NCI-H1105 treated with DMSO at 0.1 percent for 48 hours (cell line): ENCODE data around the gene TCF4.

ENCODE experiments used
- DNase-seq: peaks from one replicate; lab custom pipeline; 2025; lab: John Stamatoyannopoulos, UW

Gene TCF4

DNA sequence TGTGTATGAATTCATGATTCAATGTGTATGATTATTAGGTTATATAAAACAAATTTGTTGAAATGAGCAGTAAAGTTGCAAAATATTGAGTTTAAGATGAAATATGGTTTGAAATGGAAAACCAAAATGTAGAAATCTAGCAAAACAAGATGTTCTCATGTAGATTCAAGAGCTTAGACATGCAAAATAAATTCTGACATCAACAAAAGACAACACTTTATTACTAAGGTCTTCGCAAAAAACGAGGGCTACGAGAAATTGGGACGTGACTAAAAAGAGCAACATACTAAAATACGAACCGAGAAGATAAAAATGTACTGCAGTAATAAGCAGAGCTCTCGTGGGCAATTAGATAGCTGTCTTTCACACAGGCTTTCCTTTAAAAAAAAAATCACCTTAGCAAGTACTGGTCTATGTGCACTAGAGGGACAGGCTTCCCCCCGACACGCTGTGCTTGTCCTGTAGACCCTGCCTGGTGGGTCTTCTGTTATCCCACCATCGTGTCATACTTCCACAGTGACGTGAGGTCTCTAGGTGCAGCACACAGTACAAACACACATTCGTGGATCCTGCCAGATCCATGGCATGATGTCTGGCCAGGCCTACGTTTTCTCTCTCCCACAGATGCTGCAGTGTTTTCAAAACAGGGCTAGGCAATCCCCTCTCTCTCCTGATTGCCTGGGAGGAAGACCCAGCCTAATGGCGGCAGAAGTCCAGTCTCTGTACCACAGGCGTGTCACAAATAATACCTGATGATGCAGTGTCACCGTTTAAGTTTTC is 240.8 kb downstream of the TCF4 start:
- DNase-seq = no peak

DNA sequence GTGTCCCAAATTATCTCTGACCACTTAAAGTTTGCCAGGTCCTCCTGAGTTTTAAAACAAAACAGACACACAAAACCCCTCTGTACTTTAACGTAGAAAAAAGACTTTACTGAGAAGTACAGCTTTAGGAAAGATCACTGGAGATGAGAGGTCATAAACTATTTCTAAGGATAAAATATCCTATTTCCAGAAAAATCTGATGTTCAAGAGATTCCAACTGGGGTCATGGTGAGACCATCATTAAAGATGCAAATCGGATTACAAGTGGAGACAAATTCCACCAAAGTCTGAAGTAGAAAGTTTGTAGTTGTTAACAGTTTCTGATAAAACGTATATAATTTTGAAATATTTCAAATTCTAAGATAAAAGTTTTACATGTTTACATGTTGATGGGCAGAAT is 241.6 kb downstream of the TCF4 start:
- DNase-seq = no peak

DNA sequence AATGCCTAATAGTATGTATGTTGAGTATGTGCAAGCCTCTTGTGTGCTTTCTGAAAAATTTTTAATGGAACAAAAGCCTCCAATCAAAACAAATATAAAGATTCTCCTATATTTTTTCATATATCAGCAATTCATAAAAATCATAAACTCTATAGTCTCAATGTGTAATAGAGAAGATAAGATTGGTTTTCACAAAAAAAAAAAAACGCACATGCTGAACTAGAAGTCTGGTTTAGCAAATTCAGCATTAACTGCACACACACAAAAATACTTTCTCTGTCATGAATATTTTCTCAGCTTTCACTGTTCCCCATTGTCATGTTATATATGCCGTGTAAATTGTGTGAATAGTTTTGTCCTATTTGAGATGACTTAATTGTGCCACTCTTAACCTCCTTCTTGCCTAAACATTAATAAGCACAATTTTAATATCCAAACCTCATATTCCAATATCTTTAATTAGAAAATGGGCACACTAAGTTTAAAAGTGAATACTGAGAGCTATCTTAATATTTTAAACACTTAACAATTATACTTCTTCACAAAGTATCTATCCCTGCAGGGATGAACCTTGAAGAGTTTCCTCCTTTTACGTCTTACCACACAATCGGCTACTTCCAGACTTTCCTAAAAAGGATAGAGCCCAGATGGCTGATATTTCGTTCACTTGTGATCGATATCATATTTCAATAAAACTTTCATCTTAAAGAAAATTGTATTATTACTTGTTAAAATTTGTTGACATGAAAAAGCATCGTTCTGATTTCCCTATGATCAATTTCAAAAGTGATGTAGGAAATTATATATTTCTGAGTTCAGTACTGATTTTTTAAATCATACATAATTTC is 242.7 kb downstream of the TCF4 start:
- DNase-seq = no peak

DNA sequence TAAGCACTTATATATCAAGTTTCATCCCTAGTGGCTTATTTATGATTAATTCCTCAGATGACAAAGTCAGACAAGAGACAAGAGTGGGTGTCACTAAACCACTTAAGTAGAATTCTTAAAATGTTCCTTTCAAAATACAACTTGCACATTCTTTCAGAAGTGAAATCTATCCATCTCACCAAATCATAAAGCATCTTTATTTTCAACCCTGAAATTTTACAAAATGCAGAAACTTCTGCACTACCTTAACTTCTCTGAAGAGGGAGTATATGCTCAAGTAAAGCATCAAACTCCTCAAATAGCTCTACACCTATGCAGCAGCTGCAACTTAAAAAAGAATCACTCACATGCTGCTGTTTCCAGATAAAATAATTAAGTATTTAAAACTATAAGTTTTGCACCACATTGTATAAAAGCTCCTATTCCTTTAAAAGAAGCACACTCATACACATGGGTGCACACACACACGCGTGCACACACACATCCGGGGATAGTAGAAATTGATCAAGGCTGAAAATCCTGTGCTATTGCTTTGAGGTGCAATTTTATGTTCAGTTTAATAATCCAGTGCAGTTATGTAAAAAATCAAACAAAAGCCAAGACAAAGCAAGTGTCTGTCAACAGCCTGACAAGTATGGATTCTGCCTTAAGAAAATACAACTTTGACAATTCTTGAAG is 244.5 kb downstream of the TCF4 start:
- DNase-seq = peak; percentile 51

DNA sequence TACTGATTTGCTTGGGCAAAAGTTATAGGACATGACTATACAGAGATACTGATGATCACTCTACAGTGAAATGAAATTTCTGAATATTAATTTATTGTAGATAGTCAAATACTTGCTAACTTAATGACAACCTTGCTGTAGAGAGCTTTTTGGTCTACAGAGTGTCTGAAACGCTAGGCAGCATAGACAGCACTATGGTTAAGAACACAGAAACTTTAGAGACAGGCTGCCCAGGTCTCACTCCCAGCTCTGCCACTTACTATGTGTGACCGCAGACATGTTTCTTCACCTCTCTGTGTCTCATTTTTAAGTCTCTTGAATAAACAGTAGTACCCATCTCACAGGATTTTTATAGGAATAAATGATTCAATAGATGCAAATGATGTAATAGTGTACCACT is 247.0 kb downstream of the TCF4 start:
- DNase-seq = no peak

DNA sequence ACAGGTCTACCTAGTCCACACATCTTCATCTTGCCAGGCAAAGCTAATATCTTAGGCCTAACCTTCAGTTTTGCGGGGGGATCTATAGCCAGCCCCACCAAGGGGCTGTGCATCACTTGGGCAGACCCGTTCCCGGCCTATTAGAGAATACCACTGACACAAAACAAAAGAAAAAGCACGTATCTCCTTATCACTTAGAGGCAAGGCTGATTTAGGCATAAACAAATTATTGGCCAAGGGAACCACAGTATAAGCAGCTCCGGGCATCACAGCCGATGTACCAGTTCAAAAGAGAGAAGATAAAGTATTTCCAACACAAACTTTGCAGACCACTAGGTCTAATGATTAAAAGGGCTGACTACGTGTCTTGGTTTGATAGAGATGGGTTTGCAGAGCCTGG is 248.0 kb downstream of the TCF4 start:
- DNase-seq = no peak

DNA sequence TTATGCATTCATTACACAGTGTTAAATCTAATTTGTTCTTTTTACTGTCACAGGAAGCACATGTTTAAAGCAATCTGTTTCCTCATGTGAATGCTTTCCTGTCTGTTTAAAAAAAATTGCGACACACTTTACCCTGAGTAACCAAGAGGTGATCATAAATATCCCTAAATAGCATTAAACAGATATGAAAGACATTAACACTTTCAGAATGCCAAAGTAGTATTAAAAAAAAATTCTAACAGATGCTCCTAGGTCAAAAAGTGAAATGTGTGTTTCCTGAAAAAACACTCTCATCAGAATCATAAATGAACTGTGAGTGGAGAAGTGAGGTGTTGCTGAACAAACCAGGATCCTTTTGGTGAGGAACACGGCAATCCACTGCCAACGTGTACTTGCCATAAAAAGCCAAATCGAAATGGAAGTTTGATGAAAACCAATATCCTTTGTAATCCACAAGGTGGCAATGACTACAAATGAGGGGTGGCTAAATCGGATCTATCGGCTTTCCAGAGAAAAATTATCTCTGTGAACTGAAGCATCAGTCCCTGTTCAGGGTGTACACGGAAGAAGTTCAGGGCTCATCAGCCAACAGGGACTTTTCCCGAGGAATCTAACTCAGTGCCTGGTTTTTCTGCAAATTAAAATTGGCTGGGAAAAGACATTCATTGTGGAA is 248.9 kb downstream of the TCF4 start:
- no peak for DNase-seq

DNA sequence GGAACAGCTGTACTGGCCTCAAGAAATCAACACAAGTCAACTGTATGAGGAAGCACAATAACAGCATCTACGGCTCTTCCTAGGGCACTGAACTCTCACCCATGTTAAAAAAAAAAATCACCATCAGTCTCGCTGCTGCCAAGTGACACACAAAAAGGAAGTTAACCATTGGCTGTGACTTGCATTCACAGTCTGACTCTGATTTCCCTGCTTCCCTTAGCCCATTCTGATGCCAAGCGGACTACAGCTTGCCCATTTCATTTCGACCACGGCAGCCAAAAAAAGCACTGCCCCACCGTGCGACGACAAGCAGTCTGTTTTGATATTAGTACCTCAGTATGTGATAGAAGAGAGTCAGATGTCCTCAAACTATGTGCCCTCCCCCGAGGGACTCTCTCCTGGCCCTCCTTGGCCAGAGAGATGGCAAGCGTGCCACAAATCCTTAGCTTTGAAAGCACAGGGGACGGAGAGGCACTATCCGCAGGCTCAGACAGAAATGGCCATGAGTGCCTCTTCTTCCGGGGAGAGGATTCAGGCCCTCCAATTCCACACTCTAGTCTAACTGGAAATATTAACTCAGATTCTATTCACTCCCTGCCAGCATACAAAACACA is 250.0 kb downstream of the TCF4 start:
- DNase-seq = no peak

DNA sequence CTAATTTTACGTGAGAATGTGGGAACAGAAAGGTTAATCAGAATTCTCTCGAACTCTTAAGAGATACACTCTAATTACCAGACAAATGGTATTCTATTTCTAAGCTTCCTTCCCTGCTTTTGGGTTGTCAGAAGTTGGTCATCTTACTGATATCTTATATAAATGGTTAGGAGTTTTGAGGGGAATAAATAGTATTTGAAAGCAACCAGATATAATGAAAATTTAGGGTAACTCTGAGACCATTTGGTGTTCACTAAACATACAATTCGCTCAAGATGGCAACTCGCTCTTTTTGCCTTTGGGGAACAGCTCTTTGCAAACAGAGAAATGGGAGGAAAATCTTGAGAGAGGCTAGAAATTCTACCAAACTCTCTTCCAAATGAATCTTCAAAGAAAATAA is 250.9 kb downstream of the TCF4 start:
- no peak for DNase-seq

DNA sequence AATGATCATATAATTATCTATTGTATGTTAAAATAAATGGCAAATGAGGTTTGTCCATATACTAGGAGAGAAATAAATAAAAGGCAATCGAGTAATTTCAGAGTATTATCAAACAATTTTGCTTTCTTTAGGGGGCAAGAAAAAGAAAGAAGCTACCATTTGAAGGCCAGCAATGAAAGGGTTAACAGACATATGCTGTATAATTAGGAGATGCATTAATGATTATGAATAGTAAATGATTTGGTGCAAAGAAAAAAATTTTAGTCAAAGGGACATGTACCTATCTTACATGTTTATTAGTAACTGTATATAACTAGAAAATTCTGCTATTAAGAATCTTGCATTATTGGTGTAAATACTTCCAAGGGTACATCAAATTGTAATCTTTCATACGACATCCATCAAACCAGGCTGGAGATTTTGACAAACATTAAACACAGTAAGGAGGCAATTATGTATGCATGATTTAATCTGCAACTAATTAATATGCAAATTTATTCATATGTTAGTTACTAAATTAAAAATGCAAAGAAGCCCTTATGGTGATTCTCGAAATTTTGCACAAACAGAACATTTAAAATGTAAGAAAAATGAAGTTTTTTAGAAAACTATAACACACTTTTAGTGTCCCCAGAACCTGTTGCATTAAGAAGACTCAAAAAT is 251.4 kb downstream of the TCF4 start:
- DNase-seq = no peak

DNA sequence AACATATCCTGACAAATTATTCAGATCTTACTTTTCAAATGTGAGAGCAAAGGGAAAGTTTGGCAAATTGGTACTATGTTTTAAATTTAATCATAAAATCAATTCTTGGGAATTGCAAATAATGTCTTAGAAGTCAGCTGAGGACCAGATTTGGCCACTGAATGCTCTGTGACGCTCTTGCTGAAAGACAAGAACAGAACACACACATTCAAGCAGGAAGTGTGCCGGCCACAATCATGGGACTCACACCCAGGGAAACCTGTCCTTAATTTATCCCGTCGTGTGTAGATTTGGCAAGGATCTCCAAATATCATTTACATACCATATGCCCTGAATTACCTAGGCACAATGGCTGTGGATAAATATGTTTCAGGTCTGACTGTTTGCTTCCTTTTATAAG is 253.1 kb downstream of the TCF4 start:
- no peak for DNase-seq

DNA sequence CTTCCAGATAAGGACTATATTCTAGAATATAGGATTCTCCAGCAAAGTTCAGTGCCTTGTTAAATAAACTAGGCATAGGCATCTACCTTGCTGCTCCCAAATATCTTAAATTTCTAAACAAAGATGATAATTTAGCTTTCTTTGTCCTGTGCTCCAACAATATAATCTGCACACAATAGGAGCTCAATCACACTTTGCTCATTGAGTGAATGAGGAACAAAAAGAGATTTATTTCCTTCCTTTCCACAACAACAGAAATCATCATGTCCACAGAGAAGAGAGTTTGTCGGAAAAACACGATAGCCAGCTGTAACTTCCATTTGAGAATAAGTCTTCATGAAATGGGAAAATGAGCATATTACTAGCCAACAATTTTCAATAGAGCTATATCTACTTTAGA is 256.7 kb downstream of the TCF4 start:
- DNase-seq = no peak

DNA sequence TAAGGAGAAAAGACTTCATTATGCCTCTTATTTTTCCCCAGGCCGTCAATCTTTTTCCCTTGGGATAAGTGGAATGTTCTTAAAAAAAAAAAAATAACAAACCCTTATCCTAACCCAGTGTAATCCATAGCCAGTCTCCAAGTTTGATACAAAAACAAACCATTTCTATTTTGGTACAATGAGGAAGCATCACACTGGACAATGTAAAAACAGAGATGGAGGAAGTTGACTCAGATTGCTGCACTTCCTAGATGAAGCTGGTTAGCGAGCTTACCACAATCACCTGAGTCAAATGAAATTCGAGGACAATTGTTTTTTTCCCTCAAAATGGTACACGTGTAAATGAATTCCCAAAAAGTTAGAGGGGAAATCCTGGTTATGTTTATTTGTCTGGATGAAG is 259.7 kb downstream of the TCF4 start:
- DNase-seq = no peak

DNA sequence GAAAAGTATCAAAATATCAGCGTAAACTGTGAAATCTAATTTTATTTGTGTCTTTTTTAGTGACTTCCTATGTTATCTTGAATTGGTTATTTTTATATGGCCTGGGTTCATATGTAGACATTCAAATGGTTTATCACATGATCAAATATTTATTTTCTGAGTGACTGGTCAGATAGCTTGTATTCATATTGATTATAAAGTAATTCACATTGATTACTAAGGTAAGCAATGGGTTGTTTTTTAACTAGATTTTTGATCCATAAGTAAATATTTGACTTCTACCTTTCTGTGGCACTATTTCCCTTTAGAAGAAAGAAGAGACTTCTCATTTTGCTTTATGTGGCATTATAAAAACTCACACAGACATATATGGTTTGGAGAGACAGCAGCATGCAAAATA is 260.5 kb downstream of the TCF4 start:
- DNase-seq = no peak

DNA sequence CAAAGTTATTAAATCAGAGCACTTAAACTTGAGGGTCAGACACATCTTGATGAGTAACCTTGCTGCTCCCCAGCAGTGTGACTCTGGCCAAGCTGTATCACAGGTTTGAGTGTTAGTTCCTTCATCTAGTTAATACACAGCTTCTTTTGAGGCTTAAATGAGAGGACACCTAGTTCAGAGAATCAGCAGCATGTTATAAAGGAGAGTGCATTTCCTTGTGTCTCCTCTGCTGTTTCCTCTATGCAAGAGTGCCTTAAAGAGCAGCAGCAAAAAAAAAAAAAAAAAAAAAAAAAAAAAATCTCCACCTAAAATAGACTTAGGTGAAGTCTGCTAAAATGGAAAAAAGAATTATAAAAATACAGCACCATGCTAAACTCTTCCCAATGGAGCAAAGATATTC is 261.9 kb downstream of the TCF4 start:
- no peak for DNase-seq

DNA sequence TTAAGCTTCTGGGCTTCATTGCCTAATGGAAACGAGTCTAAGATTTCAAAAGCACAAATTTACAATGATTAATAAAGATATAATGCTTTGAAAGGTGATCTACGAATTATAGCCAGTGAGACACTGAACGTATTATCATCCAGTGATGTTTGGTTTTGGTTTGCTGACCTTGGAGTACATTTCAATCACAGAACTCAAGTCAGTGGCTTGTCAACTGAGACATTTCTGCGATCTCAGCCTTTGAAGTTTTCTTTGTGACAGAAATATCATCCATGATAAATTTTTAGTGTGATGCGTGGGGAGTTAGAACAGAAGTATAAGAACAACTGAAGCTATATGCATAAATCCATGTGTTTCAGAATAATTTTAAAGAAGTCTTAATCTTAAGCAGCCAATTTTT is 263.8 kb downstream of the TCF4 start:
- no peak for DNase-seq

DNA sequence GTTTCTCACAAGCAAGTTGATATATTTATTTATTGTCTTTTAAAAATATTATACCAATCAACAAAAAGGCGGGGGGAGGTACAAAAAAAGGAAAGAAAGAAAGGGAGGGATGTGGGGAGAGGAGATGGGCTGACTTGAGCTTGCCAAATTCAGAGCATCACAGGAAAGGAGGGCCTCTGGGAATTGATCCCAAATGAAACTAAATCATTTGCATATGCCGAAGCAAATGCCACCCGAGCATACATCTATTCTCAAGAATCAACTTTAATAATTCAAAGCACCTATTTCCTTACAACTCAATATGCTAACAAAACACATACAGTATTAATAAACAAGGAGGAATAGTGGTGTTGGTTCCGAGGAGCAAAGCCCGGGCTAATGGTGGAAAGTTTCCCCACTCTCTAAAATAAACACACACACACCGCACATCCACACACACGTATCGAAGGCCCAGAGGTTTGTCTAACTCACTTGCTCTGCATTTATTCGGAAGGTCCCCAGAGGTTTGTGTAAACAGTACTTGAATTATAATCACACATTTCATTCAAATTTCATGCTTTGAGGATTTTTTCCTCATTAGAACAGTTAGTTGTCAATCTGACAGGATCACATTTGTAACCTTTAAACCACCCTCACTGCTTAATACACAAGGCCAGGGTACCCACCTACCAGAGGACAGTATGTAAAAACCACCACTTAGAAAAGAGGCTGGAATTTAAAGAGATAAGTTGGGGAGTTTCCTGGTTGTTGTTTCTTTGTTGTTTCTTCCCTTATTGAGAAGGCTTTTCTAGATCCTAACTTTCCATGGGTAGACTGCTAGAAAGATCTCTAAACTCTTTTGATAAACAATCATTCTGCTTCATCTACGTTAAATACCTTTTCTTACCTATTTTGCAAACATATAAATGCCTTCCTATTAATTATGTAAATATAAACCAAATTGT is 264.7 kb downstream of the TCF4 start:
- DNase-seq = peak; percentile 69

DNA sequence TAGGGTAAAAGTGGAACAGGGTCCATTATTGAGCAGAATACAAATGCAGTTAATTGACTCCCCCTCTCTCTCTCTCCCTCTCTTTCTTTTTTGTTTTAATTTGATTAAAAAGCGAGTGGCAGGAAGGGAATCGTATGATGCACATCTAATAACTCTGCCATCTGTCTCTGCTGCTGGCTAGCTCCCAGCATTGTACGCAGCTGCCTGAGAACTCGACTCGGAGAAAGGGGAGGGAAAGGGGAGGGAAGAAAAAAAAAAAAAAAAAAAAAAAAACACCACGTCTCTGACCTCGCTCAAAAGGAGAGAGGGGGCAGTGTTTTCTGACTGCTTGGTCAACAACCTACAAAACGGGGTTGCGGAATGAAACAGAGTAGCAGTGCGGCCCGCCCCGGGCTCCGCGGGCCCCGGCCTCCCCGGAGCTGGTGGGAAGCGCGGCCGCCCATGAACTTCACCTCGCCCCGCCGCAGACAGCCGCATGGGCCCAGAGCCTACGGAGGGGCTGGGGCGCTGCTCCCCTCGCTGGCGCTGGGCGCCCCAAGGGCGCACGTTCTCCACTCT is 265.7 kb downstream of the TCF4 start:
- DNase-seq = peak; percentile 95

DNA sequence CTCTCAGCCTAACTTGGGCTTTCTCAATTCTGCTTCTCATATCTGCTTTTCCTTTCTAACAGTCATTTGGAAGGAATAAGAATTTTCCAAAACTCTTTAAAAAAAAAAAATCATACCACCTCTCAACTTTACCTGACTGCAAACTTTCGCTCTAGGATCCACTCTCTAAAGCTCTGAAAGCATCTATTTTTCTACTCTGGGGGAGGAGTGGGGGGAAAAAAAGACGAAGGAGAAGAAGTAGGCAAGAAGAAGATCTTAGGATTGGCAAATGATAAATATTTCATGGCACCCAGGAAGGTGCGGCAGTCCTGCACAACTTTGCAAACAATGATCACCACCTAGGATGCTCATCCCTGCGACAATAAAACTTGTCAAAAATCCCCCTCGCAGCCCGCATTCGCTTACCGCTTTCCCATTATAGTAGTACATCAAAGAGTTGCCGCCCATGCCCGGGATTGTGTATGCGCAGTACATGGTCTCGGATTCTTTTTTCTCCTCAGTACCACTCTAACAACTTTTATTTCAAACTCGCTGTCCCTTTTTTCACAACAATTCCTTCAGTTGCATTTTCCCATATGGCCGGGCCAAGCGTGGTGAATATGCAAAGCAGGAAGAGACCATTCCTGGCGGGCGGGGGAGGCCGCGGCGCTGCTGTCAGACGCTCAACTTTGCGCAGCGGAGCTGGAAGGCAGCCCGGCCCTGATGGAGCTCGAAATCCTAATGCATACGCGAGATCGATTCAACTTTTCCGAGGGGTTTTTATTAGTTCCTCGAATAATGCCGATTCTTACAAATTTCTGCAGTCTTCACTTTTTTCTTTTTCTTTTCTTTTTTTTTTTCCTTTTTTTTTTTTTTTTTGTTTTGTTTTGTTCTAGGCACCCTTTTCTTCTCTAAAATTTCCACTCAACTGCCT is 266.5 kb downstream of the TCF4 start:
- peak; percentile 94 for DNase-seq
